ENCODE data around the gene VIT. TPM values are rescaled to one million over a fixed set of nuclear protein-coding genes. Genes with fewer than 3 reads are reported as not detected.

The VIT gene
- total RNA-seq, 1 donor from 2014 or later: not detected

DNA sequence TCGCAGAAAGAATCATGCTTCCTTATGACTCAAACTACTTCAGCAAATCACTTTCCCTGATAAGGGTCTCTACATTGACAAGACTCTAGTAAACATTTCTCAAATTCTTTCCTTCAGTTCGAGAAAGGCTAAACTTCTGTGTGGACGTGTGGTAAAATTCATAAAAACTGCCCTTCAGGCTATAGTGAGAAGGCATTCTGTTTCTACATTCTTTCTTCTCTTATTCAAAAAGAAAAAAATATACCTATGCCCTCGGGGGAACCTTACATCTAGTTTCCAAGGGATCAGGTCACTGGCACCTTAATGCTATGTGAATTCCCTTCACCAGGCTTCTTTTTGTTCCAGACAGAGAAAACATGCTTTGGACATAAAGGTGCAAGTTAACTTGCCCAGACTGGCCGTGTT is 4.9 kb downstream of the VIT start:
- no peaks in the 10 kb centered on the region for H3K36me3 ChIP-seq (ENCODE audit: control insufficient read depth, insufficient read depth, low read length)
- no peak for FAIRE-seq
- H3K27me3 ChIP-seq (ENCODE audit: control insufficient read depth, insufficient read depth, low read length): no peaks in the 10 kb centered on the region
- TF ChIP-seq, protein P1, sequence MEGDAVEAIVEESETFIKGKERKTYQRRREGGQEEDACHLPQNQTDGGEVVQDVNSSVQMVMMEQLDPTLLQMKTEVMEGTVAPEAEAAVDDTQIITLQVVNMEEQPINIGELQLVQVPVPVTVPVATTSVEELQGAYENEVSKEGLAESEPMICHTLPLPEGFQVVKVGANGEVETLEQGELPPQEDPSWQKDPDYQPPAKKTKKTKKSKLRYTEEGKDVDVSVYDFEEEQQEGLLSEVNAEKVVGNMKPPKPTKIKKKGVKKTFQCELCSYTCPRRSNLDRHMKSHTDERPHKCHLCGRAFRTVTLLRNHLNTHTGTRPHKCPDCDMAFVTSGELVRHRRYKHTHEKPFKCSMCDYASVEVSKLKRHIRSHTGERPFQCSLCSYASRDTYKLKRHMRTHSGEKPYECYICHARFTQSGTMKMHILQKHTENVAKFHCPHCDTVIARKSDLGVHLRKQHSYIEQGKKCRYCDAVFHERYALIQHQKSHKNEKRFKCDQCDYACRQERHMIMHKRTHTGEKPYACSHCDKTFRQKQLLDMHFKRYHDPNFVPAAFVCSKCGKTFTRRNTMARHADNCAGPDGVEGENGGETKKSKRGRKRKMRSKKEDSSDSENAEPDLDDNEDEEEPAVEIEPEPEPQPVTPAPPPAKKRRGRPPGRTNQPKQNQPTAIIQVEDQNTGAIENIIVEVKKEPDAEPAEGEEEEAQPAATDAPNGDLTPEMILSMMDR (IDR thresholded peaks at IDR 0.05; ENCODE audit: insufficient read depth, low read length, severe bottlenecking): peak; percentile 20
- H3K4me3 ChIP-seq (ENCODE audit: low read depth, low read length): no peak overlapping the region
- peak; percentile 93 for DNase-seq (ENCODE audit: low read depth)

DNA sequence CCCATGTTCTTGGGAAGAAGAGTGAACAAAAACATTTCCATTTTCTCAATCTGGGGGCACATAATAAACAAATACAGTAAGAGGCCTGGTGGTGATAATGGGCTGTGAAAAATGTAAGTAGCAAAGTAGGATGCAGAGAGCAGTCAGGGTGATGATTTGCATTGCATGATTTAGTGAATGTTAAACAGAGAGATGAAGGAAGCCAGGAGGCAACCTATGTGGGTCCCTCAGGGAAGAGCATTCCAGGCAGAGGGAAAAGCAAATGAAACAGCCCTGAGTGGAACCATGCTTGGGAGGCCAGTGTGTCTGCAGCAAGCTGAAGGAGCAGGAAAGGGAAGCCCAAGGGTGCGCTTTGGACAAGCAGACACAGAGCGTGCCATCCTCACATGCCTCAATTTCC is 5.4 kb downstream of the VIT start:
- H3K36me3 ChIP-seq (ENCODE audit: control insufficient read depth, insufficient read depth, low read length): no peaks in the 10 kb centered on the region
- H3K4me3 ChIP-seq (ENCODE audit: low read depth, low read length): no peak overlapping the region
- FAIRE-seq (no peak), DNase-seq (ENCODE audit: low read depth) (no peak)
- TF ChIP-seq, protein P1 (IDR thresholded peaks at IDR 0.05; ENCODE audit: insufficient read depth, low read length, severe bottlenecking): no peak
- no peaks in the 10 kb centered on the region for H3K27me3 ChIP-seq (ENCODE audit: control insufficient read depth, insufficient read depth, low read length)

DNA sequence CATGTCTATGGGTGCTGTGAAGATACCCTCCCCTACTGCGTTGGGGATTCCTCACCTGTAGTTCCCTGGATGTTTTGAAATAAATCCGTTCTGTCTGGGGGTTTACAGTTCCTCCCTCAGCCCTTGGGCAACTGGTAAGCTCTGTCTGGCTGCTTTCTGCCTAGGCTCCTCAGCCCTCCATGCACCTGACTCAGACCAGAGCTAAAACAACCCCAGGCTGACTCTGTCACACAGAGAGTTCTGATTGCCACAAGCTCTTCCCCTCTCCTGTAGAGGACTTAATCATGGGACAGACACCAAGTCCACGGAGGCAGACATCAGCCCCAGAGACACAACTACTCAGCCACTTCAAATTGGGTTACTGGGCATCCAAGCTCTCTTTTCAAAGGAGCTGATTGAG is 6.3 kb downstream of the VIT start:
- Histone ChIP-seq H3K27me3 (ENCODE audit: control insufficient read depth, insufficient read depth, low read length) (no peaks in the 10 kb centered on the region), H3K36me3 (ENCODE audit: control insufficient read depth, insufficient read depth, low read length) (no peaks in the 10 kb centered on the region), H3K4me3 (ENCODE audit: low read depth, low read length) (no peak overlapping the region)
- FAIRE-seq (no peak), DNase-seq (ENCODE audit: low read depth) (no peak)
- TF ChIP-seq, protein P1 (IDR thresholded peaks at IDR 0.05; ENCODE audit: insufficient read depth, low read length, severe bottlenecking): no peak

DNA sequence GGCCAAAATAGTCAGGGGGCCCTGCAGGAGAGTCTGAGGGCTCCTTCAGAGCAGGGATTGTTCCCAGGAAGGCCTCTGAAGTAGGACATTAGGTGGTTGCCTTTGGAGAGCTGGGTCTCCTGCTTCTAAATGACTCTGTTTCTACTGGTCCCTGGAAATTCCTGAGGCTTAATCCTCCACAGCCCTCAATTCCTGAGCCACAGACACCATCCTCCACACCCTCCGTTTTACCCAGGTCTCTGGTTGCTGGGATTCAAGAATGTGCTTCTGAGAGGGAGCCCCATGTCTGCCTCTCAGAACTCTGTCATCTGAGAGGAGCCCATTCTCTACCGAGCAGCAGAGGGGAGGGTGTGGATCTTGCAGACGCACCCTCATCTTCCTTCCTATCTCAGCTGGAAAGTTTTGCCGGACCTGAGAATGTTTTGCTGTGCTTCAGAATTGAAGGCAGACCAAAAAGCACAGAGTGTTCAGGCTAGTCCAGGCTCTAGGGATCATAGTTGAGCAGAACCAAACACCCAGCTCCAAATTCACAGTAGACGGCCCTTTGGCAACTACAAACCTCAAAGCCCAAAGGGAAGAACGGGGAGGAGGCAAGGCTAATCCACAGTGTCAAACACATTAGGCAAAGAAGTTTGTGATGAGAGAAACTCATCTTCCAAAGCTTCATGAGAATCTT is 8.1 kb downstream of the VIT start:
- FAIRE-seq (no peak), DNase-seq (ENCODE audit: low read depth) (no peak)
- TF ChIP-seq, protein P1 (IDR thresholded peaks at IDR 0.05; ENCODE audit: insufficient read depth, low read length, severe bottlenecking): no peak
- Histone ChIP-seq H3K27me3 (ENCODE audit: control insufficient read depth, insufficient read depth, low read length) (no peaks in the 10 kb centered on the region), H3K36me3 (ENCODE audit: control insufficient read depth, insufficient read depth, low read length) (no peaks in the 10 kb centered on the region), H3K4me3 (ENCODE audit: low read depth, low read length) (no peak overlapping the region)

DNA sequence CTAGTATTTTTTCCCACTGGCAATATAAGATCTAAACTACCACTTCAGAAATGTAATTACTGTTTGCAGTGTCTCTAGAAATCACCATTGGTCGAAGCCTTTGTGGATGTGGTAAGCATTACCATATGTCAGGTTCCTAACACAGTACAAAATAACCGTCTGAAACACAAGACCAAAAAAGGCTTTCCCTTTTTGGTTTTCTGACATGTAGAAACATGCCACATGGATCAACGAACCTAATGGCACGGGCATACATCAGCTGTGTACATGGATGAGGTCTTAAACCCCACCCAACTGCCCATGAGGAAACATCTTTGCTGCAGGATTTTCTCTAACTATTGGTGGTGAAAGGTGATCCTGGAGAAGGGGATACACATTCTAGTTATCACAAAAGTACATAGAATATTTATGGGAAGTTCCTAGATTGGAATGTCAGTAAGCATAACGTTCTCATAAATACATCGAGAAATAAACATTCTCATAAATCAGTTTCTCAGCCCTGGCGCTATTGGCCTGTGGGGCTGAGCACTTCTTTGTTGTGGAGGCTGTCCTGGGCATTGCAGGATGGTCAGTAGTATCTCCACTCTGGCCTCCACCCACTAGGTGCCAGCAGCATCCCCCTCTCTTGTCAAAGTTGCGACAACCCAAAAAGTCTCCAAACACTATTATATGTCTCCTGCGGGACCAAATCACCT is 9.0 kb downstream of the VIT start:
- TF ChIP-seq, protein P1 (IDR thresholded peaks at IDR 0.05; ENCODE audit: insufficient read depth, low read length, severe bottlenecking): no peak
- Histone ChIP-seq H3K4me3 (ENCODE audit: low read depth, low read length) (no peak overlapping the region), H3K27me3 (ENCODE audit: control insufficient read depth, insufficient read depth, low read length) (no peaks in the 10 kb centered on the region), H3K36me3 (ENCODE audit: control insufficient read depth, insufficient read depth, low read length) (no peaks in the 10 kb centered on the region)
- DNase-seq (ENCODE audit: low read depth) (peak; percentile 80), FAIRE-seq (no peak)
